ENCODE data around the gene SLC16A14.
"Not testable (repeated sequence)": the region's sequence is repeated elsewhere in the genome, so short reads cannot be mapped to it uniquely, and the experiment has no call there.

SLC16A14 gene, protein sequence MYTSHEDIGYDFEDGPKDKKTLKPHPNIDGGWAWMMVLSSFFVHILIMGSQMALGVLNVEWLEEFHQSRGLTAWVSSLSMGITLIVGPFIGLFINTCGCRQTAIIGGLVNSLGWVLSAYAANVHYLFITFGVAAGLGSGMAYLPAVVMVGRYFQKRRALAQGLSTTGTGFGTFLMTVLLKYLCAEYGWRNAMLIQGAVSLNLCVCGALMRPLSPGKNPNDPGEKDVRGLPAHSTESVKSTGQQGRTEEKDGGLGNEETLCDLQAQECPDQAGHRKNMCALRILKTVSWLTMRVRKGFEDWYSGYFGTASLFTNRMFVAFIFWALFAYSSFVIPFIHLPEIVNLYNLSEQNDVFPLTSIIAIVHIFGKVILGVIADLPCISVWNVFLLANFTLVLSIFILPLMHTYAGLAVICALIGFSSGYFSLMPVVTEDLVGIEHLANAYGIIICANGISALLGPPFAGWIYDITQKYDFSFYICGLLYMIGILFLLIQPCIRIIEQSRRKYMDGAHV

DNA sequence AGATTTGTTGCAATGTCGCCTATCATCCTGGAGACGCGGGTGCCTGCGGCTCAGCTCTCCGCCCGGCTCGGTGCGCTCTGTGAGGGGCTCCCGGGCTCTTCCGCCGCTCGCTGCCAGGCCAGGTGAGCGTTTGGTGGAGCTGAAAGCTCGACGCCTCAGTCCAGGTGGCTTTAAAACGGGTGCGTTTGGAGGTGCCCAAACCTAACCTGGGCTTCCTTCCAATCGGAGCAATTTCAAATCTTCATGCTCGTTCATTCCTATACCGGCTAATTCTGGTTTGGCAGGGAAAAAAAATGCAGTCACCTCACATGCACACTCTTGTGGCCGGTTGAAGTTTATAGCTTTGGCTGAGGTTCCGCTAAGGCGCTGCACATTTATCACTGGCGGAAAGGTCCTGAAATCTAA, at the start of gene SLC16A14:
SLC16A14 (minus strand) TSS at position 274 of the 405 bp plus-strand sequence. CDS start 9,572 bp downstream, outside the sequence.
- DNase-seq (ENCODE audit: low spot score), result peak; percentile 70

DNA sequence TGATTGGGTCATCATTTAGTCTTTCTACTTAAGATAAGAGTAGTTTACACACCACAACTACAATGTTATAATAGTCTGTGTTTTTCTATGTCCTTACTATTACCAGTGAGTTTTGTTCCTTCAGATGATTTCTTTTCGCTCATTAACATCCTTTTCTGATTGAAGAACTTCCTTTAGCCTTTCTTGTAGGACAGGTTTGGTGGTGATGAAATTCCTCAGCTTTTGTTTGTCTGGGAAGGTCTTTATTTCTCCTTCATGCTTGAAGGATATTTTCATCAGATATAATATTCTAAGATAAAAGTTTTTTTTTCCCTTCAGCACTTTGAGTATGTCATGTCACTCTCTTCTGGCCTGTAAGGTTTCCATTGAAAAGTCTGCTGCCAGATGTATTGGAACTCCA, 38.0 kb upstream of the SLC16A14 start:
- no peak for DNase-seq (ENCODE audit: low spot score)

DNA sequence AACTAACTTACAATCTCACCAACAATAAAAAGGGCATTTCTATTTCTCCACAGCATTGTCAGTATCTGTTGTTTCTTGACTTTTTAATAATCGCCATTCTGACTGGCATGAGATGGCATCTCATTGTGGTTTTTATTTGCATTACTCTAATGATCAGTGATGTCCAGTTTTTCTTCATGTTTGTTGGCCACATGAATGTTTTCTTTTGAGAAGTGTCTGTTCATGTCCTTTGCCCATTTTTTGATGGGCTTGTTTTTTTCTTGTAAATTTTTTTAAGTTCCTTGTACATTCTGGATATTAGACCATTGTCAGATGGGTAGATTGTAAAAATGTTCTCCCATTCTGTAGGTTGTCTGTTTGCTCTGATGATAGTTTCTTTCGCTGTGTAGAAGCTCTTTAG, 33.2 kb upstream of the SLC16A14 start:
- DNase-seq (ENCODE audit: low spot score), result not testable (repeated sequence)

DNA sequence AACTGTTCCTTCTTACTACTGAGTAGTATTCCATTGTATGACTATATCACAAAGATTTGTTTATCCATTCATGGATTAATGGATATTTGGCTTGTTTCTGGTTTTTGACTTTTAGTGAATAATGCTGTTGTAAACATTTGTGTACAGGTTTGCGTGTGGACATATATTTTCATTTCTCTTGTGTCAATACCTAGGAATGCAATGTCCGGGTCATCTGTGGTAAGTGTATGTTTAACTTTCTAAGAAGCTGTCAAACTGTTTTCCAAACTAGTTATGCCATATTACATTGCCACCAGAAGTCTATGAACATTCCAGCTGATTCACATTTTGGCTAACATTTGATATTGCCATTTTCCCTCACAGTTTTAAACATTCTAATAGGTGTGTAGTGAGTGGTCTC, 29.1 kb upstream of the SLC16A14 start:
- DNase-seq (ENCODE audit: low spot score), result no peak

DNA sequence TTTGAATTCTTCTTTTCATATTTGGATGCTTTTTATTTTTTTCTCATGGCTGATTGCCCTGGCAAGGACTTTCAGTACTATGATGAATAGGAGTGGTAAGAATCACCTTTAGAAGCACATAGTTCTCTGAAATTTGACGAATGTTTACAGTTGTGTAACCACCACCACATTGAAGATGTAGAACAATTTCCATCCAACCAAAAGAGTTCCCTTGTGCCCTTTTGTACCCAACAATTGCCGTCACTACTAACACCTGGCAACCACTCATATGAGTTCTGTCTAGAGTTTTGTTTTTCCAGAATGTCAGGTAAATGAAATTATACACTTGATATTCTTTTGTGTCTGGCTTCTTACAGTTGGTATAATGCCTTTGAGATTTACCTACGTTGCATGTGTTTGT, 28.7 kb upstream of the SLC16A14 start:
- DNase-seq (ENCODE audit: low spot score), result no peak

DNA sequence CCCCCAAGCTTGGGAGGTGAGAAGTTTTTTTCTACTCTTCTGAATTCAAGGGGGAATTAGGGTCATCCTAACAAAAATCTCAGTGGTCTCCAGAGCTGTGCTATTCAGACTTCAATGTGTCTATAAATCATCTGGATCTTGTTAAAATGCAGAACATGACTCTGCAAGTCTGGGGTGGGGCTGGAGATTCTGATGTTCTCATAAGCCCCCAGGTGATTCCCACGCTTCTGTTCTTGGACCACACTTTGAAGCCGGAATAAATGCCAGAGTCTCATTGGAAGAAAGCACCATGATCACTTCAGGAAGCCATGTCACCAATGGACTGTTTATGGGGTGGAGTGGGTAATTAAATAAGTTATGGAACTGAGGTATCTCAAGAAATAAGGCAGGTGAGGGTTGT, 22.2 kb upstream of the SLC16A14 start:
- DNase-seq (ENCODE audit: low spot score), result no peak

DNA sequence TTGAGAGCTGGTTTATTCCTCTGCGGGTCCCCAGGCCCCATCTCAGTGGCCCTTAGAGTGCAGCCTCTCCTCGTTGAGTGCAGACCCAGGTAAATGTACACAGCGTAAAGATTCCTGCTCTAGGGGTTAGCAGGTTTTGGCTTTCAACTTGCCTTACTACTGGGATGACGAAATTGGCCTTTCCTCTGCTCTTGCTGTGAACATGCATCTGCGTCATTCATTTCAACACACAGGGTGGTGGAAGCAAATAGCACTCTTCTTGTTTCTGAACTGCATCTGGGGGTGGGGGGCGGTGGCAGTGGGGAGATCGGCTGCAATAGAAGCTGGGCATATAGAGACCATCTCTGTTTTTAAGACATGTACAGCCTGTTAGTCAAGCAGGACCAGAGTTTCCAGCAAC, 16.5 kb upstream of the SLC16A14 start:
- DNase-seq (ENCODE audit: low spot score), result no peak

DNA sequence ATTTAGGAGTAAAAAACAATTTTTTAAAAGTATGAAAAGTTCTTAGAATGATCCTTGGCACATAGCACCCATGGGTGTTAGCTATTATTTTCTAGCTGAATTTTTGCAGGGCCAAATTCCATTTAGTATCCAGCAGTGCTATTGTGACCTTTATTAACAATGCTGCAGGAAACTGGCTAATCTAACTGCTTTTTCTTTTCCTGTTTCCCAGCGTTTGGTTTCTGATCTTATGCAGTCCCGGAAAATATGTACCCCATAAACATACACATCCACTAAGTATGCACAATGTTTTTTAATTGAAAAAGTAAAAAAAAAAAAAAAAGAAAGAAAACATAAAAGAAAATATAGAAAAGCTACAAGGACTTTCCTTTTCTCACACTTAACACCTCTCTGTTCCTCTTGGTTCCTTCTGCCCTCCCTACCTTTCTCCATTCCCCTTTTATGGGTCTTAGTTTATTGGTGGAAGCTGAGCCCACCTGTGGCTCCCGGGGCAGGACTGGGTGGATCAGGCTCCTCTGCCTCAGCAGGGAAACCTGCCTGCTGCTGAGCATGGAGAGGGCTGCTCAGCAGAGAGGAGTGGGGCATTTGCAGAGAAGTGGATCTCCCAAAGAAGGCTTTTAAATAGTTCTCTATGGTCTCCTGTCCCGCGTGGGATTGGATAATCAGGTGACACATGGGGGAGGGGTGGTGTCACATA, 9.3 kb upstream of the SLC16A14 start:
- DNase-seq (ENCODE audit: low spot score), result no peak

DNA sequence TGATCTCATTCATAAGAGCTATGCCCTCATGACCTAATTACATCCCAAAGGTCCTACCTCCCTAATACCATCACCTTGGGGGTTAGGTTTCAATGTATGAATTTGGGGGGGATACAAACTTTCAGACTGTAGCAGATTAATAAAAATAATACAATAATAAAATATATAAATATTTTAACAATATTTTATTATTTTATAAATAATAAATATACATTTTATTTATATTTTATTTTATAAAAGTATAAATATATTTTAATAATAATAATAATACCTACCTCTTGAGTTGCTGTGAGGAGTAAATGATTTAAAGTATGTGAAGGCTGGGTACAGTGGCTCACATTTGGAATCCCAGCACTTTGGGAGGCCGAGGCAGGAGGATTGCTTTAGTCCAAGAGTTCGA, 8.1 kb upstream of the SLC16A14 start:
- no peak for DNase-seq (ENCODE audit: low spot score)

DNA sequence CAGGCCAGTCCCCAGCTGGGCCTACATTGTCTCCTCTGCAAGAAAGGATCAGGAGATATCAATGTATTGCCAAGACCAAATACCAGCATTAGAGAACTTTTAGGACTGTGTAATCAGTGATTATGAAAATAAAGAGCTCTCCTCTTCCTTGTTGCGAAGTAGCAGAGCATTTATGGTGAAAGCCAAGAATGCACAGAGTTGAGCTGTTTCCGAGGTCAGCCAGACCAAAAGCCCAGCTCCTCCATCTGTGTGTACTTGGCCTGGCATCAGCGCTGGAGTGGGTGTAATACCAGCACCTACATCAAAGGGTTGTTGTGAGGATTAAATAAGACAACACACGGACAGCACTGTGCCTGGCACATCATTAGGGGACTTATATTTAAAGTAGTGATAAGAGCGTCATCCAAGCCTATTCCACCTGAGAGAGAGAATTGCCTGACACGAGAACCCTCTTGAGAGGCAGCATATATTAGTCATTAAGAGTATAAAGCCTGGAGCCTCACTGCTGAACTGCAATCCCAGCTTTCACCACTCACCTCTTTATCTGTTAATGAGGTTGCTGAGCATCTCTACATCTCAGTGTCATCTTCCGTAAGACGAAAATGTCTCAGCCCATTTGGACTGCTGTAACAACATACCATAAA, 7.4 kb upstream of the SLC16A14 start:
- DNase-seq (ENCODE audit: low spot score), result no peak

DNA sequence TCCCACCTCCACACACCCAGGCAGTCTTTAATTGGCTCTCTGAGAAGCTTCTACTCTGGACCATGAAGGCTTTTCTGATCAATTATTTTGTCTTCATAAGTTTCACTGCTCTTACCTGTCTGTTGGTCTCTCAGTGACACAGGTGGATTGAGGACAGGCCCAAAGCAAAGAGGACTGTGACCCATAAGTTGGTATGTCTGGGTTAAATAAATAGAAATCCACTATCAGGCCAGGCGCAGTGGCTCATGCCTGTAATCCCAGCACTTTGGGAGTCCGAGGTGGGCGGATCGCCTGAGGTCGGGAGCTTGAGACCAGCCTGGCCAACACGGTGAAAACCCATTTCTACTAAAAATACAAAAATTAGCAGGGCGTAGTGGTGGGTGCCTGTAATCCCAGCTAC, 2.7 kb upstream of the SLC16A14 start:
- no peak for DNase-seq (ENCODE audit: low spot score)

DNA sequence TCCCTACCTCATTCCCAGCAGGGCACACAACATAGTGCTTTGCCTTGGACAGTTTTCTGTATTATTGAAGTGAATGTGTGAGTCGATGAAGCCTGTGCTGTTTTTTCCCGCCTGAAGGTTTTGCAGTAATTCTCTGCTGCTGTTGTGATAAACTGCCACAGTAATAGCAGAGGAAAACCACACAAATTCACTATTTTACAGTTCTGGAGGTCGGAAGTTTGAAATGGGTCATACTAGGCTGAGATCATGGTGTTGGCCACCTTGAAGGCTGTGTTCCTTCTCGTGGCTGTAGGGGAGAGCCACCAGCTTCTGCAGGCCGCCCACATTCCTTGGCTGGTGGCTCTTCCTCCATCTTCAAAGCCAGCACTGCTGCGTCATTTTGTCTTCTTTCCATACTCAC, 678 bp upstream of the SLC16A14 start:
- no peak for DNase-seq (ENCODE audit: low spot score)

DNA sequence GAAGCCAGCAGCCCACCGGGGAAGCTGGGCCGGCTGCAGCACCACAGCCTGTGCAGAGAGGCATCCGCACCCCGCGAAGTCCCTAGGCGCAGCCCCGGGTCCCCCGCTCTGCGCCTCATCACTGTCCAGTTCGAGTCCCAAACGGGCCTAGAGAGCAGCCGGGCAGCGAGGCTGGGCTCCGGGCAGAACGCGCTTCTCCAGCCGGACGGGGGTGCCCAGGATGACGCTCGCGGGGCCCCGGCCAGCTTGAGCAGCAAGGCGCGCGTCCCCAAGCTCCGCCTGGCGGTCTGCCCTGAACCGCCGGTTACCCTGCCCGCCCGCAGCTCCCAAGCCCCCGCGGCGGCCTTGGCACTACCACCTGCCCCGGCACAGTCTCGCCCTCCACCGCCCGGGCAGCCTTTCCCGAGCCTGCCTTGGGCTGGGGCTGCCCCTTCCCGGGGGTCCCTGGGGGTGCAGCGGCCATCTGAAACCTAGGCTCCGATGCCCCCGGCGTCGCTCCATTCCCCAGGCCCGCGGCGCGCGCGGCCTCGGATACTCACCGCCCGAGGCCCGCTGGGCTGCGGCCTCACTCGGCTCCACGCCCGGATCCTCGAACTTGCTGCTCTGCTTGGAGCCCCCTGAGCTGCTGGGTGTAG, 591 bp downstream of the SLC16A14 start:
- DNase-seq (ENCODE audit: low spot score), result peak; percentile 35

DNA sequence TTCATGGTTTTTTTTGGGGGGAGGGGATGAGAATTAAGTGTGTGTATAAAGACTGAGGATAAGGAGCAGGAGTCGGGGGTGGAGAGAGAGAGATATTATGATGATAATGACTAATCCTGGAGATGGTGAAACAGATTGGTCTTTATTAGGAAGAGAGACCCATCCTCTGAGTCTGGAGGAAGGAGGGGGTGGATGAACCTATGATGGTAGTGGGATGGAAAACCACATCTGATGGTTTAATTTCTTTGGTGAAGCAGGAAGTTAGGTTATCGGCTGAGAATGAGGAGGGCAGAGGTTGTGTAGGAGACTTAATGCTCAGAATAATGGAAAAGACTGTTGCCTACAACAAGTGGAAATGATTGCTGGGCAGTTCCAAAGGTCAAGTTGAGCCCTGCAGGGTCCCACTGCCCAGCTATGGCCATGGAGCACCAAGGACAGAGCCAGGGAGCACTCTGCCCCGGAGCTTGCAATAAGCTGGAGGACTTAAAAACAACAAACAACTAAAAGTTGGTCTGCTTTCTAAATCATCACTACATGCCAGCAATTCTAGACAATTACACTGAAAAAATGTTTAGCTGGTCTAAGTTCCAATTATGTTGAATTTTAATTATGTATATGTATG, 7.9 kb downstream of the SLC16A14 start:
- no peak for DNase-seq (ENCODE audit: low spot score)

DNA sequence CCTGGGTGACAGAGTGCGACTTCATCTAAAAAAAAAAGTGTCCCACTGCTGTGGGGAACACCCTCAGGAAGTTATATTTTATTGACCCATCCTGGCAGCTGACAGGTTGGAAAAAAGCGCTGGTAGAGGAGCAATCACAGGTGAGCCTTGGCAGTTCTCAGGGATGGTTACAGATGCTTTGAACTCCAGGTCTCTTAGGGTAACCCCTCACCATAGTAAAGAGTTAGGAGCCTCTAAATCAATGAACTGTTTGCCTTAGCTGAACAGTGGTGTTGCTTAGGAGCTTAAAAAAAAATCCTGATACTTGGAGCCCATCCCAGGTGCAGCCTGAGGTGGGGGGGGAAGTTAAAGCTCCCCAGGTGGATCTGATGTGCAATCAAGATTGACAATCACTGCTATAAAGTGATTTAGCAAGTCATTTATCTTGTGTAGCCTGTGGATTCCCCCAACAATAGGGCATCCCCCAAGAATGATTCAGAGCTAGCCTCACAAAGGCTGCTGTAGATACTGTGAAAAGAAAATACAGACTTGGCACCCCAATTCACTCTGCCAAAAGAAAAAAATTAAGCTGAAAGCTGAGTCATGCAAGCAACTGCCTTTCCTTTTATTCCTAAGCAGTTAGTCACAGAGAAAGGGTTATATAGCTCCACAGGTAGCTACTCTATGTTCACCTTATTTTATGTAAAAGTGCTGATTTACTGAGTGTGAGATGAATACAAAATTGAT, 14.8 kb downstream of the SLC16A14 start:
- no peak for DNase-seq (ENCODE audit: low spot score)

DNA sequence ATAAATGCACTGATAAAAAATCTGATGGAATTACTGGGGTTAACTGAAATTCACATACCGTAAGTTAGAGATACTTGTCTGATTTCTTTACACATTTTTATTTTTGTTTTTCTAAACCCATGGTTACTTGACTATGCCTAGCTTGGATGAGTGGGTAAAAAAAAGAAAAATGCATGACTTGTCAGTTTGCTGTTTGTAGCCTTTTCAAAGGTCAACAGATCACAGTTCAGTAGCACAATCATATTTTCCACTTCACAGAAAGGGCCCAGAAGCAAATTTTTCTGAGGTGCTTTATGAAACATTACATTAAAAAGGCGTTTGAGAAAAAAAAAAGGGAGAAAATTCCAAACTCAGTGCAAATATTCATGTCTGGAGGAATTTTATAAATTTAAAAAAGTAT, 16.4 kb downstream of the SLC16A14 start:
- no peak for DNase-seq (ENCODE audit: low spot score)

DNA sequence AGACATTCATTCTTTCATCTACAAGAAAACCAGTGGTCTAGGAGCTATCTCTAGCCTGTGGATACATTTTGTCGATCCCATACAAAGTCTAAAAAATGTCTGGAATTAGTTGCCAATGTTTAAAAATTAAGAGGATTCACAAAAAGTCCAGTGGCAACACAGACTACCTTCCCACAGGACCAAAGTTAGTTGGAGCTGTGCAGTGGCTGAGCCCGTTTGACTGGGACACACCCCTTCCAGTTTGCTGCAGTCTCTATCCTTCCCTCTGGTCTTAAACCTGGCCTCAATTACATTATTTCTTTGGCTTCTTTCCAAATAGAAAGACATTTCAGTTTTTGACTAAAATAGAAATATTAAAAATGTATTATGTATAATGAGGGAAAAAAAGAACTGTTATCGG, 18.6 kb downstream of the SLC16A14 start:
- no peak for DNase-seq (ENCODE audit: low spot score)

DNA sequence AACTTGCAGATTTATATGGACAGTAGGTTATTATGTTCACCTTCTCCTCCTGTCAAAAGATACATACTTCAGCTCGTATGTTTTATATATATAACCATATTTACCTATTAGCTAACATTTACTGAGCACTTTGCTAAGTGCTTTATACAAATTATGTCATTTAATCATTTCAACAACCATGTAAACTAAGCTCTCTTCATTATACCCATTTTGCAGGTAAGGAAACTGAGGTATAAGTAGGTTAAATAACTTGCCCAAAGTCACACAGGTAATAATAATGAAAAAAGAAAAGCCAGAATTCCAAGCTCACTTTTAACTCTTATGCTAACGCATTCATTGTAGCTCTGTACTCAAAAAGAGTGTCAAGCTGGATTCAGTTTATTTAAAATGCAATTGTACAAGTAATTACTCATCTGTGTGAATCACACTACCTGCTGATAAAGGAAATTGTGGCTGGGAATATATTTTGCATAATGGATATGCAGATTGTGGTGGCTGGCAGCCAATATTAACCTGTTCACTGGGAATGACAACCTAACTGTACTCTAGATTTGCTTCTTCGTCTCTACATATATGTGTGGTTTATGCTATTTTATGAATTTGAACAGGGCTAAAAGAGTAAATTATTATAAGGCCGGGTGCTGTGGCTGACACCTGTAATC, 20.6 kb downstream of the SLC16A14 start:
- DNase-seq (ENCODE audit: low spot score), result no peak

DNA sequence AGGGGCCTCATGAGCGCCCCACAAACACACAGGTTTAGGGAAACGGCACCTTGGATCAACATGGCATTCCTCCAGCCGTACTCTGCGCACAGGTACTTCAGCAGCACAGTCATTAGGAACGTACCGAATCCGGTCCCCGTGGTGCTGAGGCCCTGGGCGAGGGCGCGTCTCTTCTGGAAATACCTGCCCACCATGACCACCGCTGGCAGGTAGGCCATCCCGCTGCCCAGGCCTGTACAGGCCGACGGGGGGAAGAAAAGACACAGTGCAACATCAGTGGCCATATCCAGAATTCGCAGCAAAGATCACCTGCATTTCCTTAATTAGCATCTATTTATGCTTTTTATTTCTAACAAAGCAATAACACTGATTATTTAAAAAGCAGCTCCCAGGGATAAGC, 22.2 kb downstream of the SLC16A14 start:
- no peak for DNase-seq (ENCODE audit: low spot score)

DNA sequence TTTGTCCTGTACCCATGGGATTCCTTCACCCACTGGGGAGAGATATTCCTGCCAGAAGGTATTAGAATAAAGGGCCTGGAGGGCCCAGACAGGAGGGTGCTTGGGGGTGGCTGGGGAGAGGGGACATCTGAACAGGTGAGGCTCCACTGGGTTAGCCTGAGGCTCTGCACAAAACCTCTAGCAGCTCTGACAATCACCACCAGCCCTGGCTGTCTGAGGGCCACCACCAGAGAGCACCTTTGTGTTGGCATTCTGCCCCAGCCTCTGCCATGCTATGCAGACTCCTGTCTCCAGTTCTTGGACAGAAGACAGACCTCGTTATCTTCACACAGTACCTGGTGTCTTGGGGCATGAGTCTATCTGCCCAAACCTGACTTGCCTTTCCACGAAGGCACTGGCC, 25.3 kb downstream of the SLC16A14 start:
- DNase-seq (ENCODE audit: low spot score), result no peak

DNA sequence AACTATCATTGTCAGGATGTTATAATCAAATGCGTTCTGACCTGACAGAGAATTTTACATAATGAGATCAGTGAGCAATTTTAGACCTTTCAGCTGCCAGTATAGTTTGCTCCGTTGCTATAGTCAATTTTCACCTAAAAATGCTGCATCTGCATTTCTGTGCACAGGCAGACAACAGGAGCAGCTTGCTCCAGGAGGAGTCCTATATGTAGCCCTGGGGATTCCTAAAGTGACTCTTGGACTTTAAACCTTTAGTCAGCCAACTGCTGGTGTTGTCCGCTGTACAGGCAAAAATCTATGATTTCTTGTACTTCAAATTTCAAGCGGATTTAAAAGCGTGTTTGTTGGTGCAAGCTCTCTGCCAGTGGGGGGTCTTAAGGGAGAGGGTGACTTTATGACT, 25.7 kb downstream of the SLC16A14 start:
- DNase-seq (ENCODE audit: low spot score), result no peak
